PC-3 (cell line): ENCODE data around the gene HSPA1L.

Source experiments
- EZH2 ChIP-seq: fragments of 300-600 bp; sonication (generic); IDR thresholded peaks from one replicate; pipeline ENCODE4 v1.6.1; 2017; ENCODE audit warnings: antibody characterized with exemption, mild to moderate bottlenecking, low read length; ENCODE audit not compliant: unreplicated experiment
- EZH2phosphoT487 ChIP-seq: fragments of 300-600 bp; sonication (generic); IDR thresholded peaks from 2 replicates; pipeline ENCODE4 v1.6.1; 2018; ENCODE audit warnings: mild to moderate bottlenecking, antibody characterized with exemption, low read length, borderline replicate concordance
- TF ChIP-seq, protein P1 (sequence below): fragments of 300-600 bp; sonication (generic); conservative IDR thresholded peaks from 2 replicates; pipeline ENCODE4 v1.5.1; 2017; ENCODE audit warnings: antibody characterized with exemption, low read depth, mild to moderate bottlenecking, low read length

DNA sequence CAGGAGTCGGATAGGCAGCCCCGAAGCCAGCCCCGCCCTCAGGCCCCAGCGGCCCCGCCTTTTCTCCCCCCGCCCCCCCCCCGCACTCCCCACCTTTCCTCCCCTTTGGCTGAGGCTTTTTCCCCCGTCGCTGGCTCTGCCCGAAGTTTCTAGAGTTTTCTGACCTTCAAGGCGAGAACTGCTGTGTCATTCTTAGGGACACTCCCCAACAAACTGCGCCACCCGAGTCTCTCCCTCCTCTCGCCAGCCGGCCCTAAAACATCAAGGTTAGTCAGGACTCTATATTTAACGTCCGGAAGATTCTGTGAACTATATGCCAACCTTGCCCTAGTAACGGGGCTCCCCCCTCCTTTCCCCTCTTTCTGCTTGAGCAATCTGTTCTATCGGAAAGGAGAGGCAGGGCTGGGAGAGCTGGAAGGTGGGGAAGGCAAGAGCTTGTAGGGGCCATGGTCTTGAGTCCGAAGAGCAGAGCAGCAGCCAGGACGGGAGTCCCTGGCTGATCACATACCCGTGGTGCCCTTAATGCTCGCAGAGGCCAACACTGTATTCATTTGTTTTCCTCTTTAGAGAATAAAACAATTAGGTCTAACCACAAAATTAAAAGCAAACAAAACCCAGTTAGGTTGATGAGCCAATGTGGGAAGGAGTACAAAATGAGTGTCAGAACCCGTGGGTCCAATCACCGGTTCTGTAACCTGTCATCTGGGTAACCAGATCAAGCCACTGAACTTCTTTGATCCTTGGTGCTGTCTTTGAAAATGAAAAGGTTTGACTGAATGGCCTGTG is 7.1 kb upstream of the HSPA1L start:
- TF ChIP-seq, protein P1, sequence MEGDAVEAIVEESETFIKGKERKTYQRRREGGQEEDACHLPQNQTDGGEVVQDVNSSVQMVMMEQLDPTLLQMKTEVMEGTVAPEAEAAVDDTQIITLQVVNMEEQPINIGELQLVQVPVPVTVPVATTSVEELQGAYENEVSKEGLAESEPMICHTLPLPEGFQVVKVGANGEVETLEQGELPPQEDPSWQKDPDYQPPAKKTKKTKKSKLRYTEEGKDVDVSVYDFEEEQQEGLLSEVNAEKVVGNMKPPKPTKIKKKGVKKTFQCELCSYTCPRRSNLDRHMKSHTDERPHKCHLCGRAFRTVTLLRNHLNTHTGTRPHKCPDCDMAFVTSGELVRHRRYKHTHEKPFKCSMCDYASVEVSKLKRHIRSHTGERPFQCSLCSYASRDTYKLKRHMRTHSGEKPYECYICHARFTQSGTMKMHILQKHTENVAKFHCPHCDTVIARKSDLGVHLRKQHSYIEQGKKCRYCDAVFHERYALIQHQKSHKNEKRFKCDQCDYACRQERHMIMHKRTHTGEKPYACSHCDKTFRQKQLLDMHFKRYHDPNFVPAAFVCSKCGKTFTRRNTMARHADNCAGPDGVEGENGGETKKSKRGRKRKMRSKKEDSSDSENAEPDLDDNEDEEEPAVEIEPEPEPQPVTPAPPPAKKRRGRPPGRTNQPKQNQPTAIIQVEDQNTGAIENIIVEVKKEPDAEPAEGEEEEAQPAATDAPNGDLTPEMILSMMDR, result no peak
- no peak for TF ChIP-seq EZH2
- no peak for TF ChIP-seq EZH2phosphoT487
